Ishikawa (cell line): ENCODE measurements around the gene PTPRM.

Experiments
- CEBPB ChIP-seq: IDR thresholded peaks from 2 replicates; pipeline ENCODE4 v1.6.1; 2012
- CREB1 ChIP-seq: IDR thresholded peaks from 2 replicates; pipeline ENCODE4 v1.6.1; 2012; ENCODE audit warnings: low read depth
- EGR1 ChIP-seq: IDR thresholded peaks from 2 replicates; pipeline ENCODE4 v1.6.1; 2012
- EP300 ChIP-seq: IDR thresholded peaks from 2 replicates; pipeline ENCODE4 v1.6.1; 2012; ENCODE audit warnings: borderline replicate concordance
- FOXM1 ChIP-seq: IDR thresholded peaks from 2 replicates; pipeline ENCODE4 v1.6.1; 2012; ENCODE audit warnings: low read depth, borderline replicate concordance
- NFIC ChIP-seq: IDR thresholded peaks from 2 replicates; pipeline ENCODE4 v1.6.1; 2012
- RAD21 ChIP-seq: IDR thresholded peaks from 2 replicates; pipeline ENCODE4 v1.6.1; 2012; ENCODE audit warnings: low read depth
- TAF1 ChIP-seq: IDR thresholded peaks from 2 replicates; pipeline ENCODE4 v1.6.1; 2012; ENCODE audit warnings: low read depth, mild to moderate bottlenecking
- TCF12 ChIP-seq: IDR thresholded peaks from 2 replicates; pipeline ENCODE4 v1.6.1; 2012; ENCODE audit warnings: low read depth
- TEAD4 ChIP-seq: IDR thresholded peaks from 2 replicates; pipeline ENCODE4 v1.6.1; 2012
- YY1 ChIP-seq: IDR thresholded peaks from 2 replicates; pipeline ENCODE4 v1.6.1; 2012; ENCODE audit warnings: low read depth
- ZBTB7A ChIP-seq: IDR thresholded peaks from 2 replicates; pipeline ENCODE4 v1.6.1; 2012; ENCODE audit warnings: low read depth
- TF ChIP-seq, protein P1 (sequence below): IDR thresholded peaks from 2 replicates; pipeline ENCODE4 v1.6.1; 2012
- TF ChIP-seq, protein P2 (sequence below): IDR thresholded peaks from 2 replicates; pipeline ENCODE4 v1.6.1; 2012; ENCODE audit warnings: low read depth, mild to moderate bottlenecking
- TF ChIP-seq, protein P3 (sequence below): IDR thresholded peaks from 2 replicates; pipeline ENCODE4 v1.6.1; 2012

PTPRM gene

DNA sequence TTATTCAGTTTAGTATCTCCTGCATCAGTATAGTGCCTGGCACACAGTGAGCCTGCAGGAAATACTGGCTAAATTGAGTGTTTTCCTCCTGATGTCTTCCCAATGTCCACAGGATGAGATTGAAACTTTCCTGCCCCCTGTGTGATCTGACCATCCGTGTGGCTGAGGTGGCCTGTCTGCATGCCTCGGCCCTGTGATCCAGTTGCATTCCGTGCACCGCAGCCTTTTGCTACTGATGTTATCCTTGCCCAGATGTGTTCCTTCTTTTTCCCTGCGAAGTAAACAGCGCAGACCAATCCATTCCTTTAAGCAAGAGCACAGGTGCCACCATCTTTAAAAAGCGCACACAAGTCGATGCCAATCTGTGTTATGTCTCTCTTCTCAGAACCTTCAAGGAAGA is 462.6 kb downstream of the PTPRM start:
- TF ChIP-seq RAD21 = no peak
- TF ChIP-seq FOXM1 = no peak
- TF ChIP-seq EGR1 = no peak
- TF ChIP-seq TEAD4 = no peak
- no peak for TF ChIP-seq EP300
- TF ChIP-seq, protein P1, sequence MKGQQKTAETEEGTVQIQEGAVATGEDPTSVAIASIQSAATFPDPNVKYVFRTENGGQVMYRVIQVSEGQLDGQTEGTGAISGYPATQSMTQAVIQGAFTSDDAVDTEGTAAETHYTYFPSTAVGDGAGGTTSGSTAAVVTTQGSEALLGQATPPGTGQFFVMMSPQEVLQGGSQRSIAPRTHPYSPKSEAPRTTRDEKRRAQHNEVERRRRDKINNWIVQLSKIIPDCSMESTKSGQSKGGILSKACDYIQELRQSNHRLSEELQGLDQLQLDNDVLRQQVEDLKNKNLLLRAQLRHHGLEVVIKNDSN = no peak
- TF ChIP-seq, protein P2, sequence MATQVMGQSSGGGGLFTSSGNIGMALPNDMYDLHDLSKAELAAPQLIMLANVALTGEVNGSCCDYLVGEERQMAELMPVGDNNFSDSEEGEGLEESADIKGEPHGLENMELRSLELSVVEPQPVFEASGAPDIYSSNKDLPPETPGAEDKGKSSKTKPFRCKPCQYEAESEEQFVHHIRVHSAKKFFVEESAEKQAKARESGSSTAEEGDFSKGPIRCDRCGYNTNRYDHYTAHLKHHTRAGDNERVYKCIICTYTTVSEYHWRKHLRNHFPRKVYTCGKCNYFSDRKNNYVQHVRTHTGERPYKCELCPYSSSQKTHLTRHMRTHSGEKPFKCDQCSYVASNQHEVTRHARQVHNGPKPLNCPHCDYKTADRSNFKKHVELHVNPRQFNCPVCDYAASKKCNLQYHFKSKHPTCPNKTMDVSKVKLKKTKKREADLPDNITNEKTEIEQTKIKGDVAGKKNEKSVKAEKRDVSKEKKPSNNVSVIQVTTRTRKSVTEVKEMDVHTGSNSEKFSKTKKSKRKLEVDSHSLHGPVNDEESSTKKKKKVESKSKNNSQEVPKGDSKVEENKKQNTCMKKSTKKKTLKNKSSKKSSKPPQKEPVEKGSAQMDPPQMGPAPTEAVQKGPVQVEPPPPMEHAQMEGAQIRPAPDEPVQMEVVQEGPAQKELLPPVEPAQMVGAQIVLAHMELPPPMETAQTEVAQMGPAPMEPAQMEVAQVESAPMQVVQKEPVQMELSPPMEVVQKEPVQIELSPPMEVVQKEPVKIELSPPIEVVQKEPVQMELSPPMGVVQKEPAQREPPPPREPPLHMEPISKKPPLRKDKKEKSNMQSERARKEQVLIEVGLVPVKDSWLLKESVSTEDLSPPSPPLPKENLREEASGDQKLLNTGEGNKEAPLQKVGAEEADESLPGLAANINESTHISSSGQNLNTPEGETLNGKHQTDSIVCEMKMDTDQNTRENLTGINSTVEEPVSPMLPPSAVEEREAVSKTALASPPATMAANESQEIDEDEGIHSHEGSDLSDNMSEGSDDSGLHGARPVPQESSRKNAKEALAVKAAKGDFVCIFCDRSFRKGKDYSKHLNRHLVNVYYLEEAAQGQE = no peak
- no peak for TF ChIP-seq TAF1
- no peak for TF ChIP-seq NFIC
- TF ChIP-seq CEBPB = no peak
- no peak for TF ChIP-seq YY1
- no peak for TF ChIP-seq TCF12
- no peak for TF ChIP-seq ZBTB7A
- TF ChIP-seq CREB1 = no peak
- TF ChIP-seq, protein P3, sequence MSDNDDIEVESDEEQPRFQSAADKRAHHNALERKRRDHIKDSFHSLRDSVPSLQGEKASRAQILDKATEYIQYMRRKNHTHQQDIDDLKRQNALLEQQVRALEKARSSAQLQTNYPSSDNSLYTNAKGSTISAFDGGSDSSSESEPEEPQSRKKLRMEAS = no peak

DNA sequence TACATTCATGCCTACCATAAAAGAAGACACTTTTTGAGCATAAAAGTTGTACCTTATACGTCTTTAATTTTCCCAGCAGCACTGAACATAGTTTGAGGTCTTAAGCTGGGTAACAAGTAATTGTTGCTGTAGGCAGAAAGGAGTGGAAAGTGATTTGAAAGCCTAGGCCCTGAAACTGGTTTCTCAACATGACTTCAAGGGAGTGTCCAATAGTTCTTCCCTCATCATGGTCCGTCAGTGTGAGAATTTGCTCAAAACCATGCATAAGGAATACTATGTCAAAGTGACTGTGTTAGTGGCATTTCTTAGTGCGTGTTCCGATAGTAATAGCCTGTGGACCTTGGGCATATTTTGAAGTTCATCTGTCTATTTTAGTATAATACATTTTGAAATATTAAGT is 463.1 kb downstream of the PTPRM start:
- TF ChIP-seq, protein P3 = no peak
- no peak for TF ChIP-seq TEAD4
- no peak for TF ChIP-seq TAF1
- no peak for TF ChIP-seq ZBTB7A
- no peak for TF ChIP-seq CEBPB
- no peak for TF ChIP-seq TCF12
- no peak for TF ChIP-seq EGR1
- TF ChIP-seq, protein P2 = no peak

DNA sequence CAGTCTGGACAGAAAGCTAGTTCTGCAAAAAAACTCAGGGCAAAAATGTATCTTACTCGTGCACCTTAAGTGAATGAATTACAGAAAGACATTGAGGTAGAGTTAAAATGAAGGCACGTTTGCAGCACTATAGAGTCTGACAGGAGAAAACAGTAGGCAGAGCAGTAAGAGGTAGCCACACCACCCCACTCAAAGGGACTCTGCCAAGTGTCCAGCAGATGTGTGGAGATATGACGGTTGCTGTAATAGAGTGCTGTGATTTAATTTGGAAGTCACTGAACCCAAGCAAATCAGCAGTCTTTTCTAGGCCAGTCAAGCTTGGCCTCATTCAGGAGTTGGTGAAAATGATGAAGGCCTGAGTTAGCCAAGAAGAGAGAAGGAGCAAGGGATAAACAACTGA is 464.4 kb downstream of the PTPRM start:
- TF ChIP-seq CREB1 (no peak), FOXM1 (no peak), EP300 (no peak), NFIC (no peak), CEBPB (no peak), RAD21 (no peak), EGR1 (no peak), TCF12 (no peak), TAF1 (no peak), TEAD4 (no peak), YY1 (no peak), ZBTB7A (no peak)
- TF ChIP-seq, protein P1 = no peak
- TF ChIP-seq, protein P2 = no peak
- TF ChIP-seq, protein P3 = no peak

DNA sequence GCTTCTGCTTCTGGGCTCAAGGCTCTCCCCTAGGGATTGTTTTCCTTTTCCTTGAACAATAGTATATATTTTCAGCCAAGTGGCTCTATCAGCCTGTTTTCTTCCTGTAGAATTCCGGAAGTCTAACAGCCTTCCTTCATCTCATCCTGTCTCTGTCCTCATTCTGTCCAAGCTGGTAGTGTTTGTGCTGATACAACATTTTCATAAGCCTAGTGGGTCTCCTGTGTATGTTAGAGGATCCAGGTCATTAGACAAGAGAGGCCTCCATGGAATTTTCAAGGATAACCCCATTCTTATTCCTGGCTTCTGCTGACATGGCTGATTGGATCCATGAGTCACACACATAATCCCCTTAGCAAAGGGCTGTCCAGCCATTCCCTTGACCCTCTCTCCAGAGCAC is 467.6 kb downstream of the PTPRM start:
- no peak for TF ChIP-seq TEAD4
- TF ChIP-seq ZBTB7A = no peak
- TF ChIP-seq CEBPB = no peak
- TF ChIP-seq RAD21 = no peak
- TF ChIP-seq EP300 = no peak
- TF ChIP-seq EGR1 = no peak
- TF ChIP-seq CREB1 = no peak
- TF ChIP-seq TAF1 = no peak
- TF ChIP-seq TCF12 = no peak
- no peak for TF ChIP-seq NFIC
- TF ChIP-seq, protein P2 = no peak
- TF ChIP-seq FOXM1 = no peak
- TF ChIP-seq, protein P3 = no peak
- TF ChIP-seq YY1 = no peak
- TF ChIP-seq, protein P1 = no peak
